Transverse colon (tissue), 4 donors: ENCODE data around the gene GTF2H4. TPM values are rescaled to one million over a fixed set of nuclear protein-coding genes. Genes with fewer than 3 reads are reported as not detected.
A peak's percentile ranks its signal among the peaks of the same experiment; 100 is the strongest.
"Not testable (repeated sequence)": the region's sequence is repeated elsewhere in the genome, so short reads cannot be mapped to it uniquely, and the experiment has no call there.

ENCODE experiments used
- DNase-seq: peaks from one replicate; pipeline ENCODE4 v3.0.0-alpha.2; 2019
- H3K27ac ChIP-seq, 4 donors: fragments of 200-600 bp; sonication (generic); 2 replicates each; pipeline ENCODE4 v1.5.1; 2016 to 2018; ENCODE audit warnings: inconsistent platforms in 4 of 4
- H3K27me3 ChIP-seq: fragments of 200-600 bp; sonication (generic); 2 replicates; pipeline ENCODE4 v1.5.1; 2017; ENCODE audit warnings: inconsistent platforms
- H3K36me3 ChIP-seq, 4 donors: fragments of 200-600 bp; sonication (generic); 2 replicates each; pipeline ENCODE4 v1.5.1; 2017 to 2019; ENCODE audit warnings: inconsistent platforms in 4 of 4
- H3K4me1 ChIP-seq, 4 donors: fragments of 200-600 bp; sonication (generic); 2 replicates each; pipeline ENCODE4 v1.5.1; 2017 to 2020; ENCODE audit warnings: inconsistent platforms in 4 of 4
- H3K4me3 ChIP-seq, 4 donors: fragments of 200-600 bp; sonication (generic); 1 replicate in 1 of 4; 2 replicates in 3 of 4; pipeline versions ENCODE4 v1.5.1 to v1.6.1; 2017 to 2019; ENCODE audit warnings: inconsistent platforms in 4 of 4
- H3K9me3 ChIP-seq, 2 donors: fragments of 200-600 bp; sonication (generic); 2 replicates each; pipeline ENCODE4 v1.5.1; 2017 to 2019; ENCODE audit warnings: inconsistent platforms in 2 of 2
- CTCF ChIP-seq, 5 experiments: fragments of 200-600 bp in 3 of 5; fragments of 450-650 bp in 2 of 5; sonication (generic) in 3 of 5; IDR thresholded peaks; 1 replicate in 2 of 5; 2 replicates in 3 of 5; pipeline ENCODE4 v1.5.1; 2016 to 2017; ENCODE audit warnings: antibody characterized with exemption in 5 of 5, inconsistent platforms in 3 of 5, mild to moderate bottlenecking in 2 of 5, moderate library complexity in 1 of 5
- EP300 ChIP-seq: sonication (generic); formaldehyde crosslinking; IDR thresholded peaks from one replicate; pipeline ENCODE4 v1.6.1; 2017; ENCODE audit warnings: antibody characterized with exemption, low read depth
- POLR2A ChIP-seq: fragments of 450-650 bp; IDR thresholded peaks from one replicate; pipeline ENCODE4 v1.6.1; 2016; ENCODE audit warnings: antibody characterized with exemption, mild to moderate bottlenecking, moderate library complexity
- POLR2AphosphoS5 ChIP-seq, 3 donors: sonication (generic); formaldehyde crosslinking; IDR thresholded peaks; one replicate each; pipeline ENCODE4 v1.6.1; 2016; ENCODE audit warnings: antibody characterized with exemption in 3 of 3
- WGBS, 2 donors: methylation state at CpG; one replicate each; pipeline ENCODE4 v1.1.5; 2018; ENCODE audit warnings: low coverage in 1 of 2; 5-methylcytosine and 5-hydroxymethylcytosine counted together
- in situ Hi-C, 4 donors: fragments of 200-750 bp; cut with MboI; loops; one replicate each; pipeline versions ENCODE4 v1.15.0 to v1.15.1; 2017; ENCODE audit warnings: low sequenced_read_pairs in 3 of 4, low pct_ligation_motif_present in 1 of 4, low pct_unique_long_range_greater_than_20kb in 1 of 4
- intact Hi-C: fragments of 100-400 bp; cut with DNase I; formaldehyde crosslinking; loops from one replicate; pipeline ENCODE4 v1.15.1; 2023; ENCODE audit warnings: low total_unique reads
- total RNA-seq, 4 donors: library from RNA; depleted of rRNA; stranded (reverse); fragments of >200 nt; gene quantifications; one replicate each; pipeline ENCODE4 v1.1.0, GENCODE V29; 2016

Gene GTF2H4
- total RNA-seq: 10 to 100 TPM in 1 of 4 donors, 1 to 10 TPM in 3; 2.0 to 44.5 (median 6.8) TPM

DNA sequence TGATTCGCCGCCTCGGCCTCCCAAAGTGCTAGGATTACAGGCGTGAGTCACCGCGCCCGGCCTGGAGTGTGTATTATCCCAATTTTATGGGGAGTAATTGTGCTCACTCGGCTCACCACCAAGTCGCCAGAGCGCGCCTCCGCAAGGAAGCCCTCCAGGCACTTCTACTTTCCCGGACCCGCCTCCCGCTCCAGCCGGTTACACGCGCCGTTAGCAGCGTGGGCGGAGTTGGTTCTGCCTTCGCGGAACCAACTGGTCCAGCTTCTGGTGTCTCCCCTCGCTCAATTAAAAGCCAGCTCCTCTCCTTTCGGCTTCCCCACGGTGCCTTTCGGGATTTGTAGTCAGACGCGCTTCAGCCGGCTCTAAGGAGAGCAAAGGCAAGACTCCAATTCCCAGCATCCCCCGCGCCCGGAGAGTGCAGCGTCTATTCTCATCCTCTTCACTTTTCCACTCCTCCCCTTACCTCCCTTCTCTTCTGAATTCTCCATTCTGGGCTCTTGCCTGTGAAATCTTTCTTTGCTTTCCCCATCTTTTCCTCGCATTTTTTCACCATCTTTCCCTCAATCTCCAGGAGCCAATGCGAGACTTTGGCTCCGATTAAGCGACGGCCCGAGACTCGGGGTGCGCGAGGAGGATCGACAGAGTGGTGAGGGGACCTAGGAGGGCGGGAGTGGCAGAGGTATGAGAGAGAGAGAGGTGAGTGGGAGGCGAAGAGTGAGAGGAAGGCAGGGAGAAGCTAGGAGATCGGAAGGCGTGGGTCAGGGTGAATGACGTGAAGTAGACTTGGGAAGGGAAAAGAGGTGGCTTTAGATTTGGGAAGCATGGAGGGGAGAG is at the start of gene GTF2H4:
Gene GTF2H4, plus strand, starts transcription at position 450 of the 834 bp plus-strand sequence.
- Histone ChIP-seq H3K4me1 (peaks cover 9 to 20% (median 12%) of the 10 kb centered on the region in 4 donors), H3K36me3 (peaks cover 0 to 4% (median 0%) of the 10 kb centered on the region in 4 donors), H3K27ac (peak within 1 kb of the TSS; percentile 67 to 76 (median 74)), H3K9me3 (no peaks in the 10 kb centered on the region), H3K27me3 (no peaks in the 10 kb centered on the region), H3K4me3 (peak within 1 kb of the TSS; percentile 60 to 99 (median 68))
- 1% methylated on average over 47 of the region's 49 CpGs; no CpG with 5 or more reads in 1 of the 2 donors for WGBS, 2 donors
- in situ Hi-C loops (no loop called here), intact Hi-C loops (no loop called here)
- DNase-seq: peak; percentile 97
- TF ChIP-seq CTCF (IDR thresholded peaks at IDR 0.05) (peak in 1 of 5 experiments; percentile 14), POLR2A (no peak), POLR2AphosphoS5 (IDR thresholded peaks at IDR 0.05) (peak in 2 of 3 donors; percentile 34 to 70)

GRCh38 chr6:30859726-30860125 is 48.3 kb upstream of the GTF2H4 start:
- H3K27me3 ChIP-seq, DNase-seq, in situ Hi-C loops, H3K36me3 ChIP-seq, H3K4me1 ChIP-seq, intact Hi-C loops, H3K4me3 ChIP-seq, H3K9me3 ChIP-seq, H3K27ac ChIP-seq: not testable (repeated sequence)
- WGBS, 2 donors: 92% methylated on average over 4 of the region's 4 CpGs; no CpG with 5 or more reads in 1 of the 2 donors

DNA sequence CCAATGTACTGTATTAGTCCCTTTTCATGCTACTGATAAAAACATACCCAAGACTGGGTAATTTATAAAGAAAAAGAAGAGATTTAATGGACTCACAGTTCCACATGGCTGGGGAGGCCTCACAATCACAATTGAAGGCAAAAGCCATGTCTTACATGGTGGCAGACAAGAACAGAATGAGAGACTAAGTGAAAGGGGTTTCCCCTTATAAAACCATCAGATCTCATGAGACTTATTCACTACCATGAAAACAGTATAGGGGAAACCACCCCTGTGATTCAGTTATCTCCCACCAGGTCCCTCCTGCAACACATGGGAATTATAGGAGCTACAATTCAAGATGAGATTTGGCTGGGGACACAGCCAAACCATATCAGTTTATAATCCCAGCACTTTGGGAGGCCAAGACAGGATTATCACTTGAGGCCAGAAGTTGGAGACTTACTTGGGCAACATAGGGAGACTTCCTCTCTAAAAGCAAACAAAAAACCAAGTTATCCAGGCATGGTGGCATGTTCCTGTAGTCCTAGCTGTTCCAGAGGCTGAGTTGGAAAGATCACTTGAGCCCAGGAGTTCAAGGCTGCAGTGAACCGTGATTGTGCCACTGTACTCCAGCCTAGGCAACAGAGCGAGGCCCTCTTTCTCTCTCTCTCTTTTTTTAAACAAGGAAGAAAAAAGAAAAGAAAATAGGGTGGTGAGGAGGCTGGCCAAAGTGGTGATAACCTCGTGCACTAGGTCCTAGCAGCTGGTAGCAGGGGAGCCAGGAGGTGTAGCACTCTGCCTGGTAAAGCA is 46.6 kb upstream of the GTF2H4 start:
- Histone ChIP-seq H3K4me3 (no peak overlapping the region), H3K4me1 (peaks cover 0 to under 1% (median 0%) of the 10 kb centered on the region in 4 donors), H3K36me3 (no peaks in the 10 kb centered on the region), H3K27ac (no peak overlapping the region), H3K9me3 (no peaks in the 10 kb centered on the region), H3K27me3 (no peaks in the 10 kb centered on the region)
- in situ Hi-C loops (no loop called here), intact Hi-C loops (no loop called here)
- WGBS, 2 donors: 75% methylated on average over 3 of the region's 3 CpGs; no CpG with 5 or more reads in 1 of the 2 donors
- no peak for TF ChIP-seq EP300
- no peak for TF ChIP-seq POLR2AphosphoS5 (IDR thresholded peaks at IDR 0.05)
- no peak for TF ChIP-seq POLR2A
- TF ChIP-seq CTCF (IDR thresholded peaks at IDR 0.05): no peak
- DNase-seq: no peak

GRCh38 chr6:30862156-30862875 is 45.7 kb upstream of the GTF2H4 start:
- TF ChIP-seq POLR2A: no peak
- TF ChIP-seq CTCF (IDR thresholded peaks at IDR 0.05): no peak
- TF ChIP-seq POLR2AphosphoS5 (IDR thresholded peaks at IDR 0.05): no peak
- TF ChIP-seq EP300: no peak
- Histone ChIP-seq H3K4me3 (no peak overlapping the region), H3K27ac (no peak overlapping the region), H3K36me3 (no peaks in the 10 kb centered on the region), H3K4me1 (no peaks in the 10 kb centered on the region), H3K27me3 (no peaks in the 10 kb centered on the region), H3K9me3 (no peaks in the 10 kb centered on the region)
- in situ Hi-C loops (no loop called here), intact Hi-C loops (no loop called here)
- WGBS, 2 donors: 67 to 72% methylated on average over 2 to 10 of the region's 10 CpGs
- DNase-seq: no peak
